ENCODE data around the gene MCTP2.

The MCTP2 gene

DNA sequence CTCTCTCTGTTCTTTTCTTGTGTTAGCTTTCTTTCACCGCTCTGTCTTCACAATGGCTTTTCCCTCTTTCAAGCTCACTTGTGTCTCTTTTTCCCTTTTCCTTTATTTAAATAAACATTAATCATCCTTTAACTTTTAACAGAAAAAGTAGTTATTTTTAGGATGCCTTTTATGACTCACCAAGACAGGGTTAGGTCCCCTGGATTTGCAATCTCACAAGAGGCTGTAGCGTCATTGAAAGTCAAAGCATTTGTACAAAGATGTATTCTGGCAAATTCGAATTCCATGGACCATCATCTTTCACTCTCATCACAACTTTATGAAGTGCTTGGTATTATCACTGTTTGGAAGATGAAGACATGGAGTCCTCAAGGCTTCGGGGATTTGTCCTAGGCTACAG, 34.8 kb upstream of the MCTP2 start:
- TF ChIP-seq ZNF324 (tag by site-specific recombination; IDR thresholded peaks at IDR 0.05): no peak
- TF ChIP-seq ZNF184 (tag by site-specific recombination; IDR thresholded peaks at IDR 0.05): no peak
- TF ChIP-seq, protein P1, sequence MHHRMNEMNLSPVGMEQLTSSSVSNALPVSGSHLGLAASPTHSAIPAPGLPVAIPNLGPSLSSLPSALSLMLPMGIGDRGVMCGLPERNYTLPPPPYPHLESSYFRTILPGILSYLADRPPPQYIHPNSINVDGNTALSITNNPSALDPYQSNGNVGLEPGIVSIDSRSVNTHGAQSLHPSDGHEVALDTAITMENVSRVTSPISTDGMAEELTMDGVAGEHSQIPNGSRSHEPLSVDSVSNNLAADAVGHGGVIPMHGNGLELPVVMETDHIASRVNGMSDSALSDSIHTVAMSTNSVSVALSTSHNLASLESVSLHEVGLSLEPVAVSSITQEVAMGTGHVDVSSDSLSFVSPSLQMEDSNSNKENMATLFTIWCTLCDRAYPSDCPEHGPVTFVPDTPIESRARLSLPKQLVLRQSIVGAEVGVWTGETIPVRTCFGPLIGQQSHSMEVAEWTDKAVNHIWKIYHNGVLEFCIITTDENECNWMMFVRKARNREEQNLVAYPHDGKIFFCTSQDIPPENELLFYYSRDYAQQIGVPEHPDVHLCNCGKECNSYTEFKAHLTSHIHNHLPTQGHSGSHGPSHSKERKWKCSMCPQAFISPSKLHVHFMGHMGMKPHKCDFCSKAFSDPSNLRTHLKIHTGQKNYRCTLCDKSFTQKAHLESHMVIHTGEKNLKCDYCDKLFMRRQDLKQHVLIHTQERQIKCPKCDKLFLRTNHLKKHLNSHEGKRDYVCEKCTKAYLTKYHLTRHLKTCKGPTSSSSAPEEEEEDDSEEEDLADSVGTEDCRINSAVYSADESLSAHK (tag by site-specific recombination; IDR thresholded peaks at IDR 0.05): no peak
- TF ChIP-seq ZNF292 (tag by site-specific recombination; IDR thresholded peaks at IDR 0.05; ENCODE audit: borderline replicate concordance, low read depth): no peak
- TF ChIP-seq KLF1 (tag by site-specific recombination; IDR thresholded peaks at IDR 0.05): no peak
- TF ChIP-seq GLI2 (tag by site-specific recombination; IDR thresholded peaks at IDR 0.05; ENCODE audit: borderline replicate concordance, low read depth): no peak
- TF ChIP-seq ZNF138 (tag by site-specific recombination; IDR thresholded peaks at IDR 0.05; ENCODE audit: borderline replicate concordance): no peak
- TF ChIP-seq, protein P2, sequence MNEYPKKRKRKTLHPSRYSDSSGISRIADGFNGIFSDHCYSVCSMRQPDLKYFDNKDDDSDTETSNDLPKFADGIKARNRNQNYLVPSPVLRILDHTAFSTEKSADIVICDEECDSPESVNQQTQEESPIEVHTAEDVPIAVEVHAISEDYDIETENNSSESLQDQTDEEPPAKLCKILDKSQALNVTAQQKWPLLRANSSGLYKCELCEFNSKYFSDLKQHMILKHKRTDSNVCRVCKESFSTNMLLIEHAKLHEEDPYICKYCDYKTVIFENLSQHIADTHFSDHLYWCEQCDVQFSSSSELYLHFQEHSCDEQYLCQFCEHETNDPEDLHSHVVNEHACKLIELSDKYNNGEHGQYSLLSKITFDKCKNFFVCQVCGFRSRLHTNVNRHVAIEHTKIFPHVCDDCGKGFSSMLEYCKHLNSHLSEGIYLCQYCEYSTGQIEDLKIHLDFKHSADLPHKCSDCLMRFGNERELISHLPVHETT (tag by site-specific recombination; IDR thresholded peaks at IDR 0.05): no peak
- no peak for TF ChIP-seq ZNF48 (tag by site-specific recombination; IDR thresholded peaks at IDR 0.05)
- no peak for TF ChIP-seq ZNF223 (tag by site-specific recombination; IDR thresholded peaks at IDR 0.05)
- CTCF ChIA-PET: no interaction called here

DNA sequence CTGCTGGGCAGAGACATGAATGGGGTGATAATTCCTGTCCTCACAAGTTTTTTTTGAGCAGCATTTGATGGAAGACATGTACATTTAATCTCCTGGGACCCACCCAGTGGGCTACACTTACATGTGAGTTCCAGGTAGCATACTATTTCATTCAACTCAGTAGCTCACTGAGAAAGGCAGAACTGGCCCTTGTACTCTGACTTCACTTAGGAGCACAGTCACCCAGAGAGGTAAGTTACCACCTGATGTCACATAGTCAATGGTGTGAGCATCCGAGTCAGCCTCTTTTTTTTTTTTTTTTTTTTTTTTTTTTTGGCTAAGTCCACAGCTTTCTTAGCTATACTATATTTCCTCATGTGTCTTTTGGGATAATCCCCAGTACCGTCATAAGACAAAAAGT, 32.7 kb upstream of the MCTP2 start:
- Histone ChIP-seq H3K4me3 (ENCODE audit: low read depth, low read length) (no peak overlapping the region), H3K4me1 (ENCODE audit: control insufficient read depth, insufficient read depth, low read length) (peaks cover 4% of the 10 kb centered on the region; the same call in 1 of the 2 replicates), H3K36me3 (ENCODE audit: control insufficient read depth in 2 of 2, insufficient read depth in 1 of 2, low read length in 2 of 2) (no peaks in the 10 kb centered on the region), H3K9me3 (ENCODE audit: control insufficient read depth, insufficient read depth, low read depth, low read length) (no peaks in the 10 kb centered on the region), H3K27ac (ENCODE audit: extremely low read depth, low read depth, low read length) (no peak overlapping the region)
- POLR2A ChIA-PET: interaction anchor here (0.6 kb wide), 1 partner anchor 1128 kb away, joined by 5 read pairs; no protein-coding TSS in a partner anchor
- CTCF ChIA-PET: interaction anchor here (0.6 to 2.0 kb wide), 3 partner anchors 10 to 125 kb away, joined by 3 to 7 read pairs (median 3); no protein-coding TSS in a partner anchor
- TF ChIP-seq, protein P3, sequence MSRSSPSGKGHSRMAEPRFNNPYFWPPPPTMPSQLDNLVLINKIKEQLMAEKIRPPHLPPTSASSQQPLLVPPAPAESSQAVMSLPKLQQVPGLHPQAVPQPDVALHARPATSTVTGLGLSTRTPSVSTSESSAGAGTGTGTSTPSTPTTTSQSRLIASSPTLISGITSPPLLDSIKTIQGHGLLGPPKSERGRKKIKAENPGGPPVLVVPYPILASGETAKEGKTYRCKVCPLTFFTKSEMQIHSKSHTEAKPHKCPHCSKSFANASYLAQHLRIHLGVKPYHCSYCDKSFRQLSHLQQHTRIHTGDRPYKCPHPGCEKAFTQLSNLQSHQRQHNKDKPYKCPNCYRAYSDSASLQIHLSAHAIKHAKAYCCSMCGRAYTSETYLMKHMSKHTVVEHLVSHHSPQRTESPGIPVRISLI (tag by site-specific recombination; IDR thresholded peaks at IDR 0.05): no peak
- TF ChIP-seq ZNF558 (tag by site-specific recombination; IDR thresholded peaks at IDR 0.05) (no peak), ZNF133 (tag by site-specific recombination; IDR thresholded peaks at IDR 0.05) (no peak), ZFP41 (tag by site-specific recombination; IDR thresholded peaks at IDR 0.05; ENCODE audit: borderline replicate concordance) (no peak), ZNF202 (tag by site-specific recombination; IDR thresholded peaks at IDR 0.05; ENCODE audit: borderline replicate concordance) (no peak), ZNF530 (tag by site-specific recombination; IDR thresholded peaks at IDR 0.05; ENCODE audit: low read depth) (no peak), ZNF266 (tag by site-specific recombination; IDR thresholded peaks at IDR 0.05; ENCODE audit: low read depth) (no peak), ZNF19 (tag by site-specific recombination; IDR thresholded peaks at IDR 0.05; ENCODE audit: low read depth) (no peak), ZNF560 (tag by site-specific recombination; IDR thresholded peaks at IDR 0.05; ENCODE audit: borderline replicate concordance) (no peak), ZNF664 (tag by site-specific recombination; IDR thresholded peaks at IDR 0.05) (no peak), ZNF274 (IDR thresholded peaks at IDR 0.05; ENCODE audit: low read length) (no peak), ZNF274 (tag by site-specific recombination; IDR thresholded peaks at IDR 0.05; ENCODE audit: borderline replicate concordance) (no peak), TRIM28 (IDR thresholded peaks at IDR 0.05; ENCODE audit: borderline replicate concordance, low read length) (no peak), OVOL3 (tag by site-specific recombination; IDR thresholded peaks at IDR 0.05) (no peak), ZNF624 (tag by site-specific recombination; IDR thresholded peaks at IDR 0.05) (no peak)
- TF ChIP-seq, protein P4, sequence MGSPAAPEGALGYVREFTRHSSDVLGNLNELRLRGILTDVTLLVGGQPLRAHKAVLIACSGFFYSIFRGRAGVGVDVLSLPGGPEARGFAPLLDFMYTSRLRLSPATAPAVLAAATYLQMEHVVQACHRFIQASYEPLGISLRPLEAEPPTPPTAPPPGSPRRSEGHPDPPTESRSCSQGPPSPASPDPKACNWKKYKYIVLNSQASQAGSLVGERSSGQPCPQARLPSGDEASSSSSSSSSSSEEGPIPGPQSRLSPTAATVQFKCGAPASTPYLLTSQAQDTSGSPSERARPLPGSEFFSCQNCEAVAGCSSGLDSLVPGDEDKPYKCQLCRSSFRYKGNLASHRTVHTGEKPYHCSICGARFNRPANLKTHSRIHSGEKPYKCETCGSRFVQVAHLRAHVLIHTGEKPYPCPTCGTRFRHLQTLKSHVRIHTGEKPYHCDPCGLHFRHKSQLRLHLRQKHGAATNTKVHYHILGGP (tag by site-specific recombination; IDR thresholded peaks at IDR 0.05): no peak
- TF ChIP-seq, protein P5, sequence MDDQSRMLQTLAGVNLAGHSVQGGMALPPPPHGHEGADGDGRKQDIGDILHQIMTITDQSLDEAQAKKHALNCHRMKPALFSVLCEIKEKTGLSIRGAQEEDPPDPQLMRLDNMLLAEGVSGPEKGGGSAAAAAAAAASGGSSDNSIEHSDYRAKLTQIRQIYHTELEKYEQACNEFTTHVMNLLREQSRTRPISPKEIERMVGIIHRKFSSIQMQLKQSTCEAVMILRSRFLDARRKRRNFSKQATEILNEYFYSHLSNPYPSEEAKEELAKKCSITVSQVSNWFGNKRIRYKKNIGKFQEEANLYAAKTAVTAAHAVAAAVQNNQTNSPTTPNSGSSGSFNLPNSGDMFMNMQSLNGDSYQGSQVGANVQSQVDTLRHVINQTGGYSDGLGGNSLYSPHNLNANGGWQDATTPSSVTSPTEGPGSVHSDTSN (CRISPR knock-in tag; IDR thresholded peaks at IDR 0.05): no peak
- TF ChIP-seq, protein P6, sequence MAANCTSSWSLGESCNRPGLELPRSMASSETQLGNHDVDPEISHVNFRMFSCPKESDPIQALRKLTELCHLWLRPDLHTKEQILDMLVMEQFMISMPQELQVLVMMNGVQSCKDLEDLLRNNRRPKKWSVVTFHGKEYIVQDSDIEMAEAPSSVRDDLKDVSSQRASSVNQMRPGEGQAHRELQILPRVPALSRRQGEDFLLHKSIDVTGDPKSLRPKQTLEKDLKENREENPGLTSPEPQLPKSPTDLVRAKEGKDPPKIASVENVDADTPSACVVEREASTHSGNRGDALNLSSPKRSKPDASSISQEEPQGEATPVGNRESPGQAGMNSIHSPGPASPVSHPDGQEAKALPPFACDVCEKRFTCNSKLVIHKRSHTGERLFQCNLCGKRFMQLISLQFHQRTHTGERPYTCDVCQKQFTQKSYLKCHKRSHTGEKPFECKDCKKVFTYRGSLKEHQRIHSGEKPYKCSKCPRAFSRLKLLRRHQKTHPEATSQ (tag by site-specific recombination; IDR thresholded peaks at IDR 0.05): no peak

More for the DNA sequence above, 34.8 kb upstream of the MCTP2 start:
- H3K4me1 ChIP-seq (ENCODE audit: control insufficient read depth, insufficient read depth, low read length): no peaks in the 10 kb centered on the region
- H3K36me3 ChIP-seq (ENCODE audit: control insufficient read depth in 2 of 2, insufficient read depth in 1 of 2, low read length in 2 of 2): no peaks in the 10 kb centered on the region
- no peak overlapping the region for H3K4me3 ChIP-seq (ENCODE audit: low read depth, low read length)
- H3K9me3 ChIP-seq (ENCODE audit: control insufficient read depth, insufficient read depth, low read depth, low read length): no peaks in the 10 kb centered on the region
- H3K27ac ChIP-seq (ENCODE audit: extremely low read depth, low read depth, low read length): no peak overlapping the region
- POLR2A ChIA-PET: no interaction called here
